Iris pigment epithelial cell (primary cell): ENCODE results near the gene ZNF593.

Experiments
- DNase-seq: peaks from one replicate; pipeline ENCODE4 v3.0.0-alpha.2; 2011; ENCODE audit warnings: low read depth

ZNF593 gene

GRCh38 chr1:26169669-26170471 lies at the start of gene ZNF593:
Gene ZNF593, plus strand, starts transcription at chr1:26169908. Its CDS starts 76 bp downstream, at chr1:26169984.
- peak; percentile 88 for DNase-seq

- no peak for DNase-seq
Measured at GRCh38 chr1:26121854-26122773, 47.6 kb upstream of the ZNF593 start.

- peak; percentile 78 for DNase-seq
Measured at GRCh38 chr1:26122988-26123973, 46.4 kb upstream of the ZNF593 start.

- no peak for DNase-seq
Measured at GRCh38 chr1:26124418-26125331, 45.0 kb upstream of the ZNF593 start.

DNA sequence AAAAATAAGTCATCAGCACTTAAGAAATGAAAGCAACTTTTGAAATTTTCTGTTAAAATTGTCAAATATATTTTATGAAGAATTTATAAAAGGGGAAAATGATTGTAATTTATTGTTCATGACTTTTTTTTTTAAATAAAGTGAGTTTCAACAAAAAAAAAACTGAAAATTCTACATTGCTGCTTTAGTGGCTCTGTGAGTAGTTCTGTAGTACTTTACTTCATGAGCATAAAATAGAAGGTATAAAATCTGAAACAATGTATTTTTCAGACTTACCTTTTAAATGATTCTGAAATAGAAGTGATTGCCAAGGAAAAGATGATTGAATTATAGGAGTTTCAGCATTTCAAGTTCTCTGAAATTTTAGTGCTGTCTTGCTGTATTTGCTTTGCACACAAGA lies 44.3 kb upstream of the ZNF593 start:
- no peak for DNase-seq

DNA sequence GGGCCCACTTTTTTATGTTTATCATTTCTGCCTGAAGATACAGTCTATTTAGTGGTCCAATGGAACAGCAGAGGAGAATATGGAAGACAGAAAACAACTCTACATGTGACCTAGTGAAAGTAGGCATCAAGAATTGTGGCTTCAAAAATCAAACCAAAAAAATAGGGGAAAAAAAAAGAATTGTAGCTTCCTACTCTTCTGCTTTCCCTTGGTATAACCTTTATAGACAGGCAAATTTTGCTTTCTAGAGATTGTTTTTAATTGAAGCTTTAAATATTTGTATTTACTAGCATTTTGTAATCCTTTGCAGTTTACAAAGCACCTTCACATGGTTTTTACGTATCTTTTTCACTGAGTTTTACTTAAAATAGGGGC lies 43.8 kb upstream of the ZNF593 start:
- DNase-seq: no peak

DNA sequence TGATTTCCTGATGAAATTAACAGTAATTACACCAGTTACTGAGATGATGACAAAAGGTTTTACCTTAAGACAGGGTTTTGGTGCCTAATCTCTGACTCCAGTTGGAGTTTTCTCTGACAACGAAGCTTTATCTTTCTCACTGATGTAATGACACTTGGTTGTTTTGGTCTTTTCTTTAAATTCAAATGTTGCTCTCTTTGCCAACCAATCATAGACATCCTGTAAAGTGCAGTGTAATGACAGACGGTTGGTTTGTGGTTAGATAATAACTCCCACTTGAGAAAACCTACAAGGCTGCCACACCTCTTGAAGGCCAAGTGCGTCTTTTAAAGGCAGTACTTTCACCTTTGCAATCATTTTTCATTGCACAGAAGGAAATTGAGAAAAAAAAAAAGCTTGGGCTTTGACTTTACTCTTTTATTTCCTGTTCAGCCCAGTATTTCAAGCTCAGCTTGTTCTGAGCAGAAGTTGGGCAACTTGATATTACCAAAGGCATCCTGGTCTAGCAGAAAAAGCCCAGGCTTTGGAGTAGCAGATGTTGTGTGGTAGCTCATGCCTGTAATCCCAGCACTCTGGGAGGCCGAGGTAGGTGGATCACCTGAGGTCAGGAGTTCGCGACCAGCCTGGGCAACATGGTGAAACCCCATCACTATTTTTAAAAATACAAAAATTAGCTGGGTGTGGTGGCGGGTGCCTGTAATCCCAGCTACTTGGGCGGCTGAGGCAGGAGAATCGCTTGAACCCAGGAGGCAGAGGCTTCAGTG lies 43.2 kb upstream of the ZNF593 start:
- DNase-seq: peak; percentile 30

DNA sequence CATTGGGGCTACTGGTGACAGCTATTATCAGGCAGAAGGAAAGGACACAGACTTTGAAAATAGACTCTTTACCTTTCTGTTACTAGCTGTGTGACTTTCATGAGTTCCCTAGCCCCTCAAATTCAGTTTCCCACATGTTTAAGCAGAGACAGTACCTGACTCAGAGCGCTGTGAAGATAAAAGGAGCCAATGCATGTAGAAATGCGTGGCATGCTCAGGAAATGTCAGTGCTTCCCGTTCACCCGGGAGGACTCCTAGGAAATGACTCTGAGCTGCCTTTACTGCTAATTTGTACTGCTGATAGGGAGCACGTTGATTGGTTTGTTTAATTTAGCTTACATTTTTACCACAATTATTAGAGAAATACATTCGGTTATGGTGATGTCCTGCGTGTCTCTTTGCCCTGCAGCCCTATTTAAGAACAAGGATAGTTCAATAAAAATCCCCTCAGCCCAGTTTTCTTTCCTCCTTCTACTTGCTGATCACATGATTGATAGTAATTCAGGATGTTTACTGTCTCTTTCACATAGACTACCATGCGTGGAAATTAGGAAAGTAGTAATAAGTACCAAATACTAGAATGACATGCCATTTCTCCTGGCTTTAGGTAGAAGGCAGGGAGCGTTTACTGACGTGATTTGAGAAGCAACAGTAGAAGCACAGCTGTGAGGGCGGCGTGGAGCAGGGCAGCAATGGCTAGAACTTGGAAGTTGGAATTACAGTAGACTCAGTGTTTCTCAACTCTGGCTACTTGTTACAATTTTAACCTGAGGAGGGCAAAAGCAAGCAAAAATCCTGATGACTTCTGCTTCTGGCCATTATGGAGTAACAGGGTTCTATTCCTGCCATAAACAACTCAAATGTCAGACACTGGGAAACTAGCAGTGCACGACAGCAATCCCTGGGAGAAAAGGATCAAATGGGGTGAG lies 42.2 kb upstream of the ZNF593 start:
- DNase-seq: no peak

DNA sequence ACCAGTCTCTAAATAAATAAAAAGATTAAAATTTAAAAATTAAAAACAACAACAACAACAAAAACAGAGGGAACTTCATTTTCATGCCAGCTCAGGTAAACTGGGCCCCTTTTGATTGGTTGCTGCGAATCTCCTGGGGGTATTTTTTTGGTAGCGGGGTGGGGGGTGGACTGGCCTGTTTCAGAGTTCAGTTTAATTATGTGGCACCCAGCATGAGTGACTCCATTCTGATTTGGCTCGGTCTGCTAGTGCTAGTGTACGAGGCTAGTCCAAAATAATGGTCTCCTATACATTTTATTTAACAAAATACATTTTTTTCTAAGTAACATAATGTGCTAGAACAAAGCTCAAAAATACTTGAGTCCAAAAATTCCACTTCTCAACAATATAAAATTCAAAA lies 39.9 kb upstream of the ZNF593 start:
- DNase-seq: no peak

- no peak for DNase-seq
Measured at GRCh38 chr1:26130695-26131094, 39.0 kb upstream of the ZNF593 start.

DNA sequence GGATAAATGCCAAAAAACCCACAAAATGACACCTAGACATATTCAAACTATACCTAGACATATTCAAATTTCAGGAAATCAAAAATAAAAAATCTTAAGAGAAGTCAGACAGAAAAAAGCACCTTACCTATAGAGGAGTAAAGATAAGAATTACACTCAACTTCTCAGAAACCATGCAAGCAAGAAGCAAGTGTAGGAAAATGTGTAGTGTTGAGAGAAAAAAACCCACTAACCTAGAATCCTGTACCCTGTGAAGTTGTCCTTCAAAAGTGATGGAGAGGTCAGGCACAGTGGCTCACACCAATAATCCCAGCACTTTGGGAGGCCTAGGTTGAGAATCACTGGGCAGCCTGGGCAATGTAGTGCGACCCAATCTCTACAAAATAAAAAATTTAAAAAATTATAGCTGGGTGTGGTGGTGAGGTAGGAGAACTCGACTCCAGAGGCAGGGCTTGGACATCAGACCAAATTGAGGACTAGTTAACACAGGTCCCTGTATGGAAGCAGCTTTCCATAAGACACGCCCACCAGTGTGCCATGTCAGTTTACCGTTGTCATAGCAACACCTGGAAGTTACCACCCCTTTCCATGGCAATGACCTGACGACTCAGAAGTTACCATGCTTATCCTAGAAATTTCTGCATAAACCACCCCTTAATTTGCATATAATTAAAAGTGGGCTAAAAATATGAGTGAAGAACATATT lies 37.4 kb upstream of the ZNF593 start:
- no peak for DNase-seq

- DNase-seq: no peak
Measured at GRCh38 chr1:26132834-26133167, 36.9 kb upstream of the ZNF593 start.

DNA sequence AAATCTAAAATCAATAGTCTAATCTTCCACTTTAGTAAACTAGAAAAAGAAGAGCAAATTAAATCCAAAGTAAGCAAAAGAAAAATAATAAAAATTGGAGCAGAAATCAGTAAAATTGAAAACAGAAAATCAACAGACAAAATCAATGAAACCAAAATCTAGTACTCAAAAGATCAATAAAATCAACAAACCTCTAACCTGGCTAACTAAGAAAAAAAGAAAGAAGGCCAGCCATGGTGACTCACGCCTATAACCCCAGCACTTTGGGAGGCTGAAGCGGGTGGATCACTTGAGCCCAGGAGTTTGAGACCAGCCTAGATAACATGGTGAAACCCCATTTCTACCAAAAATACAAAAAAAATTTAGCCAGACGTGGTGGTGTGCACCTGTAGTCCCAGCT lies 35.2 kb upstream of the ZNF593 start:
- no peak for DNase-seq

DNA sequence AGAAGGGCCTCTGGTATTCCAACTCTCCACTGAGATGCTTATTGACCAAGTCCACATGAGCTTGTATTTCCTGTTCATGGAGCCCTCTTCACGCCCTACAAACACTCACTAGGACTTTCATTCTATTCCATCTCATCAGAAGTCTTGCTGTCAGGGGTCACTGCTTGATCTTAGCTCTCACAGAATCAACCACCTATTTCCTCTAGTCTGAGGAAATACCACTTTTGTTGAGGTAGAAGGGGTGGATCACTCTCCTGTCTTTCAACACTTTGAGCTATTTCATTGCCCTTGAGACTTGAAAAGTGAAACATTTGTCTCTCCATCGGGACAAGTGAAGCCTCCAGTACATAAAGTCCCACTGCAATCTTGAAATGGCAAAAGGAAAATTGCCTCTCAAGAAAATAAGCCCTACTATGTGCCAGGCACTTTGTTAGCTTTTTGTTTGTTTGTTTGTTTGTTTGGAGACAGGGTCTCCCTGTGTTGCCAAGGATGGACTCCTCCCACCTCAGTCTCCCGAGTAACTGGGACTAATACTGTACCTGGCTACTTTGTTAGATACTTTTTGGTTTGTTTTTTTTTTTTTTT lies 30.6 kb upstream of the ZNF593 start:
- no peak for DNase-seq

DNA sequence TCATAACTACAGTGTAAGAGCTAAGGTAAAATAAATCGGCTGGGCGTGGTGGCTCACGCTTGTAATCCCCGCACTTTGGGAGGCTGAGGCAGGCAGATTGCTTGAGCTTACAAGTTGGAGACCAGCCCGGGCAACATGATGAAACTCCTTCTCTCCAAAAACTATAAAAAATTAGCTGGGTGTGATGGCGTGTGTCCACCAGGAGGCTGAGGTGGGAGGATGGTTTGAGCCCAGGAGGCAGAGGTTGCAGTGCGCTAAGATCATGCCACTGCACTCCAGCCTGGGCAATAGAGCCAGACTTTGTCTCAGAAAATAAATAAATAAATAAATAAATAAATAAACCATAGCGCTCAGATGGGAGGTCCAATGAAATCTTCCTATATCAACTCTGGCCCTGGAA lies 27.5 kb upstream of the ZNF593 start:
- no peak for DNase-seq

GRCh38 chr1:26145041-26145959 lies 24.4 kb upstream of the ZNF593 start:
- peak; percentile 78 for DNase-seq

- DNase-seq: no peak
Measured at GRCh38 chr1:26145960-26146294, 23.8 kb upstream of the ZNF593 start.
